PC-3 (cell line): ENCODE results near the gene TMEM201. TPM values are rescaled to one million over a fixed set of nuclear protein-coding genes. Genes with fewer than 3 reads are reported as not detected.
A peak's percentile ranks its signal among the peaks of the same experiment; 100 is the strongest.

Source experiments
- ATAC-seq: fragments of 200-7000 bp; cut with Tn5 transposase; 2 replicates; pipeline ENCODE4 v1.9.1; 2020; ENCODE audit warnings: mild to moderate bottlenecking, moderate library complexity
- Bru-seq: library from RNA; stranded (reverse); fragments of 400-500 nt; gene quantifications from one replicate; lab custom pipeline; 2021; lab: Mats Ljungman, UMichigan
- BruChase-seq, 2 experiments: library from RNA; stranded (reverse); fragments of 400-500 nt; gene quantifications; one replicate each; lab custom pipeline; 2021; lab: Mats Ljungman, UMichigan
- BruUV-seq: library from RNA; stranded (reverse); fragments of 400-500 nt; replicated peaks from 2 replicates; lab custom pipeline; 2021; lab: Mats Ljungman, UMichigan
- CTCF ChIA-PET: fragments of 300-600 bp; sonication (Branson Sonifier 250); formaldehyde crosslinking; loops from one replicate; lab custom pipeline; 2022; ENCODE audit warnings: antibody characterized with exemption; lab: Charles Lee
- POLR2A ChIA-PET: fragments of 300-600 bp; sonication (Branson Sonifier 250); formaldehyde crosslinking; loops from one replicate; lab custom pipeline; 2022; ENCODE audit warnings: antibody characterized with exemption; ENCODE audit not compliant: unreplicated experiment; lab: Charles Lee
- DNase-seq: peaks from one replicate; pipeline ENCODE4 v3.0.0-alpha.2; 2015
- H2AFZ ChIP-seq: fragments of 300-600 bp; sonication (generic); 2 replicates; pipeline ENCODE4 v1.6.0; 2016; ENCODE audit warnings: antibody characterized with exemption, low read length
- H3F3A ChIP-seq: fragments of 300-600 bp; sonication (generic); one replicate; pipeline ENCODE4 v1.6.0; 2017; ENCODE audit warnings: antibody characterized with exemption, low read length, control low read depth, mild to moderate bottlenecking; ENCODE audit not compliant: unreplicated experiment
- H3K27ac ChIP-seq: fragments of 300-600 bp; sonication (generic); 2 replicates; pipeline ENCODE4 v1.5.1; 2016; ENCODE audit warnings: mild to moderate bottlenecking, low read length
- H3K27me3 ChIP-seq: fragments of 300-600 bp; sonication (generic); 2 replicates; pipeline ENCODE4 v1.6.1; 2016; ENCODE audit warnings: low read length, mixed read lengths
- H3K36me3 ChIP-seq: fragments of 300-600 bp; sonication (generic); 2 replicates; pipeline ENCODE4 v1.6.1; 2016; ENCODE audit warnings: low read depth, mixed run types, low read length, mixed read lengths
- H3K4me1 ChIP-seq: fragments of 300-600 bp; sonication (generic); 2 replicates; pipeline ENCODE4 v1.5.1; 2016; ENCODE audit warnings: low read length; ENCODE audit not compliant: insufficient read depth
- H3K4me2 ChIP-seq: fragments of 300-600 bp; sonication (generic); 2 replicates; pipeline ENCODE4 v1.6.0; 2016; ENCODE audit warnings: low read length
- H3K4me3 ChIP-seq: fragments of 300-600 bp; sonication (generic); 2 replicates; pipeline ENCODE4 v1.5.1; 2016; ENCODE audit warnings: mild to moderate bottlenecking, low read length, mixed read lengths
- H3K79me2 ChIP-seq: fragments of 300-600 bp; sonication (generic); 2 replicates; pipeline ENCODE4 v1.6.1; 2017; ENCODE audit warnings: low read length, mixed read lengths
- H3K9ac ChIP-seq: fragments of 300-600 bp; sonication (generic); 2 replicates; pipeline ENCODE4 v1.6.0; 2016; ENCODE audit warnings: mild to moderate bottlenecking, low read length
- H3K9me2 ChIP-seq: fragments of 300-600 bp; sonication (generic); replicated peaks from 2 replicates; pipeline ENCODE4 v1.6.1; 2016; ENCODE audit warnings: mixed run types, low read length, mixed read lengths
- H3K9me3 ChIP-seq: fragments of 300-600 bp; sonication (generic); 2 replicates; pipeline ENCODE4 v1.6.1; 2016; ENCODE audit warnings: low read length, mixed read lengths
- H4K20me1 ChIP-seq: fragments of 300-600 bp; sonication (generic); 2 replicates; pipeline ENCODE4 v1.6.1; 2016; ENCODE audit warnings: low read length, mixed read lengths
- CTCF ChIP-seq: fragments of 300-600 bp; sonication (generic); conservative IDR thresholded peaks from 2 replicates; pipeline ENCODE4 v1.5.1; 2017; ENCODE audit warnings: antibody characterized with exemption, low read depth, mild to moderate bottlenecking, low read length
- EZH2 ChIP-seq: fragments of 300-600 bp; sonication (generic); IDR thresholded peaks from one replicate; pipeline ENCODE4 v1.6.1; 2017; ENCODE audit warnings: antibody characterized with exemption, mild to moderate bottlenecking, low read length; ENCODE audit not compliant: unreplicated experiment
- EZH2phosphoT487 ChIP-seq: fragments of 300-600 bp; sonication (generic); IDR thresholded peaks from 2 replicates; pipeline ENCODE4 v1.6.1; 2018; ENCODE audit warnings: mild to moderate bottlenecking, antibody characterized with exemption, low read length, borderline replicate concordance
- intact Hi-C: fragments of 100-400 bp; cut with micrococcal nuclease; formaldehyde crosslinking; loops from 2 replicates; pipeline ENCODE4 v1.9.0; 2023
- long read RNA-seq: library from polyadenylated mRNA; unstranded; transcript quantifications from one replicate; pipeline ENCODE4 v2.0.0, GENCODE V29; 2021; ENCODE audit not compliant: unreplicated experiment
- total RNA-seq: library from RNA; depleted of rRNA; stranded (reverse); fragments of >200 nt; gene quantifications from 2 replicates; pipeline ENCODE4 v1.2.3, GENCODE V29; 2014; rRNA removed

The TMEM201 gene
- total RNA-seq = 13.8 and 18.4 TPM in 2 replicates
- Bru-seq, nascent RNA = percentile 52 among the genes with signal in this experiment
- percentile 61 among the genes with signal in this experiment for BruChase-seq, experiment 1, labeled RNA remaining after a 6-hour chase
- percentile 55 among the genes with signal in this experiment for BruChase-seq, experiment 2, labeled RNA remaining after a 2-hour chase
- long read RNA-seq, partial matches to known transcripts = 29 of 48 reads
- long read RNA-seq, other reads (novel, unspliced or antisense) = 15 of 48 reads

- Histone ChIP-seq H3K9ac (peak within 1 kb of the TSS; percentile 72), H2AFZ (peak within 1 kb of the TSS; percentile 90), H3K4me3 (peak within 1 kb of the TSS; percentile 92), H3K27ac (no peak within 1 kb of the TSS), H3K9me2 (no peaks in the 10 kb centered on the region), H3K4me2 (peak within 1 kb of the TSS; percentile 96), H3K79me2 (peaks cover 47% of the 10 kb centered on the region), H3K4me1 (peaks cover 6% of the 10 kb centered on the region; the same call in 1 of the 2 replicates), H3F3A (no peaks in the 10 kb centered on the region), H4K20me1 (peaks cover 26% of the 10 kb centered on the region), H3K27me3 (no peaks in the 10 kb centered on the region), H3K9me3 (no peaks in the 10 kb centered on the region), H3K36me3 (no peaks in the 10 kb centered on the region; the same call in 1 of the 2 replicates)
- TF ChIP-seq EZH2 (no peak), CTCF (peak; percentile 63)
- DNase-seq (peak; percentile 95), ATAC-seq (peak; percentile 83)
- POLR2A ChIA-PET = no interaction called here
- no TSS peak for BruUV-seq
- intact Hi-C loops = no loop called here
- CTCF ChIA-PET = interaction anchor here (0.8 kb wide), 1 partner anchor 27 kb away, joined by 4 read pairs; no protein-coding TSS in a partner anchor
These were observed at the start of gene TMEM201 for GRCh38 chr1:9588551-9589143. Gene TMEM201 (plus strand): TSS chr1:9588911. CDS start chr1:9588931, 20 bp downstream.

- Histone ChIP-seq H2AFZ (peak within 1 kb of the TSS; percentile 65), H4K20me1 (peaks cover 7% of the 10 kb centered on the region; the same call in 1 of the 2 replicates), H3K27ac (no peak within 1 kb of the TSS), H3K9me2 (no peaks in the 10 kb centered on the region), H3K4me1 (peaks cover 24% of the 10 kb centered on the region), H3K27me3 (no peaks in the 10 kb centered on the region), H3K9me3 (no peaks in the 10 kb centered on the region), H3K4me3 (peak within 1 kb of the TSS; percentile 85), H3K36me3 (no peaks in the 10 kb centered on the region), H3K9ac (peak within 1 kb of the TSS; percentile 67), H3K4me2 (peak within 1 kb of the TSS; percentile 93), H3F3A (no peaks in the 10 kb centered on the region), H3K79me2 (peaks cover 45% of the 10 kb centered on the region)
- DNase-seq (peak; percentile 97), ATAC-seq (peak; percentile 93)
- BruUV-seq = no TSS peak
- ChIA-PET POLR2A (interaction anchor here (0.6 to 0.7 kb wide), 2 partner anchors 89 to 404 kb away, joined by 3 read pairs; partner anchors contain the start of genes LZIC and NMNAT1), CTCF (no interaction called here)
- intact Hi-C loops = loop anchor here (5.0 kb wide), 1 partner anchor 33 kb away; no protein-coding TSS in a partner anchor
- TF ChIP-seq EZH2phosphoT487 (no peak), EZH2 (no peak), CTCF (no peak)
These were observed 49.4 kb upstream of the TMEM201 start, which contains the start of gene SLC25A33 for GRCh38 chr1:9539165-9539828. Gene SLC25A33 (plus strand): TSS chr1:9539465. CDS start chr1:9539692, 227 bp downstream.
